GM18861 (cell line): ENCODE measurements around the gene BDKRB1.

Experiments
- ATAC-seq: cut with Tn5 transposase; IDR thresholded peaks from one replicate; pipeline ENCODE4 v1.9.1; 2021; ENCODE audit not compliant: unreplicated experiment

The BDKRB1 gene

DNA sequence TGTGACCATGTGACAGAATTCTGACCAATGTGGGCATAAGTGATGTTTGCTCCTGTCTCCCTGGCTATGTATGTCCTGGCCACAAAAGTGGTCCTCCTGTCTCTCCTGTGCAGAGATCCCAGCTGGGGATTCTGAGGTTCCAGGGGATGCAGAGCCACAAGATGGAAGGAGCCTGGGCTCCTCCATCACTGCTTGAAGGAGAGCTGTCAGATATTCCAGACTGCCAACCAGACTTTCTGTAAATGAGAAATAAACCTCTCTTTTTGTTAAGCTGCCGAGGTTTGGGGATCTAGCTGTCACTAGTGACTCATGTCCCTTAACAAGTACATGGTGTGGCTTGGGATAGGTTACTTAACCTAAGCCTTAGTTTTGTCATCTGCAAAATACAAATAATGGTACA is 21.9 kb downstream of the BDKRB1 start:
- no peak for ATAC-seq

DNA sequence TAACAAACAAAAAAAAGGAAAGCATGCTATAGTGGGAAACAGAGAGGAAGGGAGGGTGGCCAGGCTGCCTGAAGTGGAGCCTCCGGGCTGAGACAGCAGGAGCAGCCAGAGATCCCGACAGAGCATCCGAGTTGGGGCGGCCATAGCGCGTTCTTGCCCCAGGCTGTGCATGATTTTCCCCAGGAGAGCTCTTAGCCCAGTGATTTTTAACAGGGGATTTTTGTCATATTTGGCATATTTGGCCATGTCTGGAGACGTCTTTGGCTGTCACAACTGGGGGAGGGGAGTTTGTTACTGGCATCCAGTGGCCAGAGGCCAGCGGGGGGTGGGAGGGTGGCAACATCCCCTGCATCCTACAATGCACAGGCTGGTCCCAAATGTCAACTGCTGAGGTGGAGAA is 23.6 kb downstream of the BDKRB1 start:
- no peak for ATAC-seq

GRCh38 chr14:96280104-96280503 is 24.1 kb downstream of the BDKRB1 start:
- ATAC-seq, result no peak

GRCh38 chr14:96281486-96281885 is 25.5 kb downstream of the BDKRB1 start:
- ATAC-seq, result no peak

DNA sequence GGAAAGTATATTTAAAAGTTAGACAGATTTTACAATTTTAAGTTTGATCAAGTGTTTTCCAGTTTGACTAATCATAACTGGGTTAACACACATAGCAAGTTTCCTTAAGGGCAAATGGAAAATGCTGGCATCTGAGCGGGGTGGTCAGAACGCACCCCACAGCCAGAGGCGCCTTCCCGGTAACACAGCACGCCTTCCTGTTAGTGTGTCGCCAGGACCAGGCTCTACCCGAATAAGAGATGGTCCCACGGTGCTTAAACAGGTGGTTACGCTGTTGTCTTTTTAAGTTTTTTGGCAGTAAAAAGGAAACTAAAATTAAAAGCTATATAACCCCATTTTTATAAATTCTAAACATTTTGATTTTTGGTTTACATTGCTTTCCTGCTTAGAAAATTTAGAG is 28.0 kb downstream of the BDKRB1 start:
- ATAC-seq, result no peak

DNA sequence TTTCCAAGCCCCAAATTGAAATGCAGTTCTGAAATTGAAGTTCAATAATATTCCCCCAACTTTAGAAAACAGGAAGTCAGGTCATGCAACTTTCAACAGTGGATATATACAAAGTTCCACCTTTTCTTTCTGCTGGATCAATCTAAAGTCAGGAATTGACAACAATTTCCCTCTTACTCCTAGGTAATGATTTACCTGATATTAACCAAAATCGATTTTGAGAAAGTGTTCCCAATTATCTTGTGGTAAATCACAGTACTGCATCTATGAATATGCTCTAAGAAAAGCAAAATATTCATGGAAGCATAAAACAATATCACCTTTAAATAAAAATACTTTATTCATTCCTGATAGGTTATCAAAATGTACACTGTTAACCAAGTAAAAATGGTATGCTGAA is 28.4 kb downstream of the BDKRB1 start:
- no peak for ATAC-seq

DNA sequence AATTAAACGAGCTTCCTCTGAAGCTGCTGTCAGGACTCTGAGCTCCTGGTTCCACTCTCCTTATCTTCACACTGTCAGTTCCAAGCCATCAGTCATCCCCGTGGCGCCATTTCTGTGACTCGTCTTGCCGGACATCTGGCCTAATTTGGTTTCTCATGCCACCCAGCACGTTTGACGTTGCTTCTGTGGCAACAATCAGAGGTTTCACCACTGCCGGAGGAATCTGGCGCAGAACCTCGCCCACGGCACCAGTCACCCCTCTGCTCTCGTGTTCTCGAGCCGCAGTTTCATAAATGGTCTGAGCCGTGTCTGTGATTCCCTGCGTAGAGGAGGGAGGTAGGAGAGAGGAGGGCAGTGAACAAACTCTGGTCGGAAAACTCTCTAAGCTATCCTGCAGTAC is 29.7 kb downstream of the BDKRB1 start:
- ATAC-seq, result no peak

GRCh38 chr14:96286251-96286650 is 30.2 kb downstream of the BDKRB1 start:
- no peak for ATAC-seq

- ATAC-seq, result no peak
Measured at GRCh38 chr14:96287856-96288255, 31.8 kb downstream of the BDKRB1 start.

- ATAC-seq, result no peak
Measured at GRCh38 chr14:96294246-96294645, 38.2 kb downstream of the BDKRB1 start.

GRCh38 chr14:96297000-96297399 is 41.0 kb downstream of the BDKRB1 start:
- ATAC-seq, result no peak

DNA sequence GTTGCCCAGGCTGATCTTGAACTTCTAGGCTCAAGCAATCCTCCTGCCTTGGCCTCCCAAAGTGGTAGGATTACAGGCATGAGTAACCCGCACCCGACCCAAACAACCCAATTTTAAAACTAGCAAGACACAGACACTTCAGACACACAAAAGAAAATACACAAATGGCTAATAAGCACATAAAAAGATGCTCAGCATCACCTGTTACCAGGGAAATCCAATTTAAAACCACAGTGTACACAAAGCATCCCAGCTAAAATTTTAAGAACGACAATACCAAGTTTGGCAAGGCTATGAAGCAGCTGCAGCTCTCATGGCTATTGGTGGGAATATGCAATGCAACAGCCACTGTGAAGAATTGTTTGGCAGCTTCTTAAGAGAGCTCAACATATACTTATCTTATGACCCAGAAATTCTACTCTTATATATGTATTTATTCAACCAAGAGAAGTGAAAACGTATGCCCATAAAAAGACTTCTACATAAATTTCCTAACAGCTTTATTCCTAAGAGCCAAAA is 42.0 kb downstream of the BDKRB1 start:
- ATAC-seq, result no peak

DNA sequence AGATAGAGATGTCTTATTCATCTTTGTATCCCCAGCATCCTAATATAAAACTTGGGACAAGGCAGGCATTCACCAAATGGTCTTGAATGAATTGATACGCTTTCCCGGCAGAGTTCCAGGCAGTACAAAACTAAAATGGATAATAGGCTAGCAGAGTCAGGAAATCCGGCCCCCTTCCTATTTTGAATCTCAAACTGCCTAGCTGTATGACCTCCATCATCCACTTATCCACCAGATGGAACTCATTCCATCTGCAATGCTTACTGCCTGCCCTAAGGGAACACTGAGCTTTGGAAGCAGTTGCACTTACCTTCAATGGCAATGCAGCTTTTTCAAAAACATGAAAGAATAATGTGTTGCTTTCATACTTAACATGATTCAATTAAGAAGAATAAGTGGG is 43.4 kb downstream of the BDKRB1 start:
- ATAC-seq, result no peak

DNA sequence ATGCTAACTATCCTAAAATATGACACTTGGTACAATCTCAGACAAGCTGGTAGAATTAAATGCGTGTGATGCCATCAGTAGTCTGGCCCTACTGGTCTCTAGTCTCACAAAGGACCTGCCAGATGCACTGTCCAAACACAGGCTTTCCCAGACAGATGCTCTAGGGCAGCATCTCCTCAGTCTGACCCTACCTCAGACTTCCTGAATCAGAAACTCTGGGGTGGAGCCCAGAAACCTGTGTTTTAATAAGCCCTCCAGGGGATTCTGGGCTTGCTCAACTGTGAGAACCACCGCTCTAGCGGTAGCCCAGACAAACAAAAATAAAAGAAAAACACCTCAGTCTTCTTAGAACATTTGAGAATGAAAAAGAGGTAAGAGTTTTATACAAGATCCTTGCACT is 48.0 kb downstream of the BDKRB1 start:
- no peak for ATAC-seq

GRCh38 chr14:96304956-96305355 is 48.9 kb downstream of the BDKRB1 start:
- ATAC-seq, result no peak

DNA sequence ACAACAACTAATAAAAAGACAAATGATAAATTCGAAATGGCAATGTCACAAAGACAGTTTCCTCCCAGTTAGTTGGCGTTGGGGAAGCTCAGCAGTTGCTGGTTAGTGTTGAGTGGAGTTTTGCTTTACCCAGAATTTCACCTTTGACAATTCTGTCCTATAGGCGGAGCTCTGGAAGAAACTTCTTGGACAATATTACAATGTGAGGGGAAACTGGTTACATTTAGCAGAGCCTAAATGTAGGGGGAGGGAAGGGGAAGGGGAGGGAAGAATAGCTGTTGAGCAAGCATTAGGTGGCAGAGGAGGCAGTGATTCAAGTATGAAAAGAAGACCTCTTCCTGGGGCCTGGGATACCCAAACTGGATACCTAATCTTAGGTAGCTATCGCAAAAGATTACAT is 51.4 kb downstream of the BDKRB1 start:
- ATAC-seq, result no peak

GRCh38 chr14:96309133-96309895 is 53.3 kb downstream of the BDKRB1 start:
- no peak for ATAC-seq

DNA sequence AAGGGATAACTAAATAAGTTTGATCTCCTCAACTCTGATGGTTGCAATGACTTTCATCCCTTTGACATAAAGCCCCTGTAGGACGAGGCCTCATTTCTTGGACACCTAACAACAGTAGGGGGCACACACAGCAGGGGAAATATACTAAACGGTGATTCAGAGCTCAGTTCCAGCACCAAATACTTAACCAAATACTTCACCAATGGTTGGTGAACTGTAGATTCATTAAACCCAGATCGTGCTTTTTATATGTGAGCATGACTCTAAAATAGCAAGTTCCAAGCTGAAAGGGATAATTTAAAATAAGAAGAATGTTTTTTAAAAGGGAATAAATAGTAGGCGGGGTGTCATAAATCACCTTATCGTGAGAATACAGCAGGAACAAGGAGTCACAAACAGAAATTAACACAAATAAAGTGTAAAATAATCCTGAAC is 53.9 kb downstream of the BDKRB1 start:
- no peak for ATAC-seq

- ATAC-seq, result no peak
Measured at GRCh38 chr14:96310906-96311305, 54.9 kb downstream of the BDKRB1 start.
